Esophagus muscularis mucosa (tissue), 4 donors: Measurements from ENCODE around the gene IFT52. TPM values are rescaled to one million over a fixed set of nuclear protein-coding genes. Genes with fewer than 3 reads are reported as not detected.

Experiments
- DNase-seq: peaks from one replicate; pipeline ENCODE4 v3.0.0-alpha.2; 2017; ENCODE audit errors: extremely low spot score
- H3K27ac ChIP-seq, 4 donors: fragments of 200-600 bp; sonication (generic); replicated peaks in 1 of 4; 1 replicate in 3 of 4; 2 replicates in 1 of 4; pipeline ENCODE4 v1.5.1; 2016 to 2019; ENCODE audit warnings: mild to moderate bottlenecking in 1 of 4
- H3K27me3 ChIP-seq, 4 donors: fragments of 200-600 bp; sonication (generic); one replicate each; pipeline versions ENCODE4 v1.5.1 to v1.6.0; 2016 to 2019
- H3K36me3 ChIP-seq, 4 donors: fragments of 200-600 bp; sonication (generic); one replicate each; pipeline ENCODE4 v1.5.1; 2016 to 2019
- H3K4me1 ChIP-seq, 4 donors: fragments of 200-600 bp; sonication (generic); one replicate each; pipeline ENCODE4 v1.5.1; 2016 to 2019
- H3K4me3 ChIP-seq, 4 donors: fragments of 200-600 bp; sonication (generic); 1 replicate in 2 of 4; 2 replicates in 2 of 4; pipeline ENCODE4 v1.5.1; 2016 to 2019; ENCODE audit warnings: mild to moderate bottlenecking in 4 of 4, moderate library complexity in 1 of 4
- H3K9me3 ChIP-seq, 4 donors: fragments of 200-600 bp; sonication (generic); 1 replicate in 3 of 4; 2 replicates in 1 of 4; pipeline ENCODE4 v1.5.1; 2016 to 2019
- CTCF ChIP-seq, 3 experiments: fragments of 200-600 bp in 2 of 3; fragments of 450-650 bp in 1 of 3; sonication (generic) in 2 of 3; IDR thresholded peaks; one replicate each; pipeline ENCODE4 v1.5.1; 2017 to 2019; ENCODE audit warnings: antibody characterized with exemption in 3 of 3, mild to moderate bottlenecking in 2 of 3, moderate library complexity in 1 of 3
- EP300 ChIP-seq: sonication (generic); formaldehyde crosslinking; IDR thresholded peaks from one replicate; pipeline ENCODE4 v1.6.1; 2017; ENCODE audit warnings: antibody characterized with exemption
- POLR2A ChIP-seq: fragments of 450-650 bp; IDR thresholded peaks from one replicate; pipeline ENCODE4 v1.6.1; 2017; ENCODE audit warnings: antibody characterized with exemption, moderate library complexity, mild to moderate bottlenecking, low read depth
- POLR2AphosphoS5 ChIP-seq, 2 donors: sonication (generic); formaldehyde crosslinking; IDR thresholded peaks; one replicate each; pipeline ENCODE4 v1.6.1; 2017; ENCODE audit warnings: antibody characterized with exemption in 2 of 2
- WGBS: methylation state at CpG from one replicate; pipeline ENCODE4 v1.1.5; 2018; 5-methylcytosine and 5-hydroxymethylcytosine counted together
- intact Hi-C: fragments of 100-400 bp; cut with DNase I; formaldehyde crosslinking; loops from one replicate; pipeline ENCODE4 v1.15.1; 2023
- total RNA-seq, 4 donors: library from RNA; depleted of rRNA; stranded (reverse); fragments of >200 nt; gene quantifications; one replicate each; pipeline versions ENCODE4 v1.1.0 to v1.2.1, GENCODE V29; 2016

IFT52 gene
- total RNA-seq, 4 donors from 2014 or later: 17.4 to 20.9 (median 18.9) TPM

DNA sequence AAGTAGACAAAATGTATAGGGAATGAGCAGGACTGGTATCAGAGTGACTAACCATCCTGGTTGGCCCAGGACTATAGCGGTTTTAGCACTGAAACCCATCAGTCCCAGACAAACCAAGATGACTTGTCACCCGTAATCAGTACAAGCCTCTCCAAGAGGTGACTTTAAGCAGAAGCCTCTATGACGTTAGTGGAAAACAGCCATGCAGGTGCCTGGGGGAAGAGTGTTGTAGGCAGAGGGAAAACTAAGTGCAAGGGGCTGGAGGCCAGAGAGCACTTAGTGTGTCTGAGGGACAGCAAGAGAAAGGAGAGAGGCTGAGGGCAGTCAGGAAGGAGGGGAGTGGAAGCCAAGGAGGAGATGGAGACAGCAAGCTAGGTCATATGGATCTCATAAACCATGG is 29.8 kb upstream of the IFT52 start:
- intact Hi-C loops: no loop called here
- DNase-seq: no peak
- 91% methylated on average over 3 of the region's 3 CpGs for WGBS
- Histone ChIP-seq H3K9me3 (no peaks in the 10 kb centered on the region), H3K27me3 (no peaks in the 10 kb centered on the region), H3K27ac (no peak overlapping the region), H3K4me1 (no peaks in the 10 kb centered on the region), H3K4me3 (no peak overlapping the region), H3K36me3 (no peaks in the 10 kb centered on the region)
- TF ChIP-seq POLR2AphosphoS5 (IDR thresholded peaks at IDR 0.05) (no peak), EP300 (no peak), POLR2A (no peak), CTCF (IDR thresholded peaks at IDR 0.05) (no peak)

- intact Hi-C loops: no loop called here
These were observed 27.3 kb upstream of the IFT52 start for GRCh38 chr20:43563429-43563828.

GRCh38 chr20:43563991-43564390 is 26.7 kb upstream of the IFT52 start:
- H3K36me3 ChIP-seq: no peaks in the 10 kb centered on the region
- no peak for TF ChIP-seq CTCF (IDR thresholded peaks at IDR 0.05)
- TF ChIP-seq POLR2A: no peak
- TF ChIP-seq POLR2AphosphoS5 (IDR thresholded peaks at IDR 0.05): no peak
- TF ChIP-seq EP300: no peak
- H3K9me3 ChIP-seq: no peaks in the 10 kb centered on the region
- H3K4me3 ChIP-seq: no peak overlapping the region
- intact Hi-C loops: no loop called here
- no peaks in the 10 kb centered on the region for H3K4me1 ChIP-seq
- DNase-seq: no peak
- 100% methylated on average over 2 of the region's 7 CpGs for WGBS
- H3K27me3 ChIP-seq: no peaks in the 10 kb centered on the region
- H3K27ac ChIP-seq: no peak overlapping the region

More at GRCh38 chr20:43563429-43563828, 27.3 kb upstream of the IFT52 start:
- Histone ChIP-seq H3K4me3 (no peak overlapping the region), H3K9me3 (no peaks in the 10 kb centered on the region), H3K4me1 (no peaks in the 10 kb centered on the region), H3K36me3 (no peaks in the 10 kb centered on the region), H3K27me3 (no peaks in the 10 kb centered on the region), H3K27ac (no peak overlapping the region)
- no peak for DNase-seq
- TF ChIP-seq POLR2AphosphoS5 (IDR thresholded peaks at IDR 0.05) (no peak), CTCF (IDR thresholded peaks at IDR 0.05) (no peak), POLR2A (no peak), EP300 (no peak)
- WGBS: 54% methylated on average over 3 of the region's 3 CpGs

DNA sequence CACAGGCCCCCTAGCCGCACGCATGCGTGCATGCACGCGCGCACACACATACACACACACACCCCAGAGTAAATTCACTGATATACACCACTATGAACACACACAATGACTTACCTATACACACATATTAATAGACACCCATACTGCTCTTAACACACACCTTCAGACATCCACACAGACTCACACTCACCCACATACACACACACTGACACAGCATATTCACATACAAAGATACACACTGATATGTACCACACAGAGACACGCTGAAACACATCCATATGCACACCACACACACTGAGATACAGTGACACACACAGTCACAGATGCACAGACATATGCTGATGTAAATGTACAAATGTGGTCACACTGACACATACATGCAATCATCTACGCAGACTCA is 26.3 kb upstream of the IFT52 start:
- intact Hi-C loops: no loop called here
- TF ChIP-seq CTCF (IDR thresholded peaks at IDR 0.05) (no peak), POLR2A (no peak), POLR2AphosphoS5 (IDR thresholded peaks at IDR 0.05) (no peak), EP300 (no peak)
- Histone ChIP-seq H3K9me3 (no peaks in the 10 kb centered on the region), H3K4me1 (no peaks in the 10 kb centered on the region), H3K36me3 (no peaks in the 10 kb centered on the region), H3K4me3 (no peak overlapping the region), H3K27ac (no peak overlapping the region), H3K27me3 (no peaks in the 10 kb centered on the region)
- 97% methylated on average over 8 of the region's 8 CpGs for WGBS
- DNase-seq: no peak

DNA sequence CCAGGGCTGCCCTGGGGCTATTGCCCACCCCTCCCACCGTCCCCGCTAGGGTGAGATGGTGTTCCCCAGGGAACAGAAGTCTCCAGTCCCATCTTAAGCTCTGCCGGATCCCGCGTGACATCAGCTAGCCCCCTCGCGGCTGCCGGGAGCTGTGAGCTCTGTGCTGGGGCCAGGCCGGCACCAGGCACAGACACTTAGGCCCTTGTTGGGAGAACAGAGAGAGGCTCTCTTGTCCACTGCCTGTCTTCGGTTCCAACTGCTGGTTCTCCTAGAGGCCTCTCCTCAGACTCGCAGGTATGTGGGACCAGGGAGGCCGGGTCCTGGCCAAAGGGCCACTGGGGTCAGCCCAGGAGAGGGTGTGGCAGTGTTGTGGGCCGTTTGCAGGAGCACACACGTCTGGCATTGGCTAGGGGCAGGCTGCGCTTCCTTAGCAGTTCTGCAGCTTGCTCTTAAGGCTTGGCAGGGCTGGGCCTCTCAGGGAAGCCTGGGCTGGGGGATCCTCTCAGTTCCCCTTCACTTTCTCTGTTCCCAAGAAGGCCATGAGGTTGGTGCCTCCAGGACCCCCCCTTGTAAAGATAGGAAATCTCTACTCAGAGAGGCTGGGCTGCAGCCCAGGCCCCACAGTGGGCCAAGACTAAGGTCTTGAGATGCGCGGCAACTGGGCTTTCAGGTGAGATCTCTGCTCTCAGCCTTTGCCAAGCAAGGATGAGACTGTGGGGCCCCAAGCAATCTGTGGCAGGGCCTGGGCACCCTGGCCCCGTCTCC is 25.6 kb upstream of the IFT52 start:
- 94% methylated on average over 3 of the region's 18 CpGs for WGBS
- no peak for DNase-seq
- no peaks in the 10 kb centered on the region for H3K27me3 ChIP-seq
- H3K9me3 ChIP-seq: no peaks in the 10 kb centered on the region
- no peaks in the 10 kb centered on the region for H3K4me1 ChIP-seq
- no peaks in the 10 kb centered on the region for H3K36me3 ChIP-seq
- intact Hi-C loops: no loop called here
- H3K4me3 ChIP-seq: no peak overlapping the region
- no peak for TF ChIP-seq EP300
- TF ChIP-seq CTCF (IDR thresholded peaks at IDR 0.05): no peak
- TF ChIP-seq POLR2A: no peak
- no peak for TF ChIP-seq POLR2AphosphoS5 (IDR thresholded peaks at IDR 0.05)
- H3K27ac ChIP-seq: no peak overlapping the region
